ENCODE results near the gene CD200.

CD200 gene

DNA sequence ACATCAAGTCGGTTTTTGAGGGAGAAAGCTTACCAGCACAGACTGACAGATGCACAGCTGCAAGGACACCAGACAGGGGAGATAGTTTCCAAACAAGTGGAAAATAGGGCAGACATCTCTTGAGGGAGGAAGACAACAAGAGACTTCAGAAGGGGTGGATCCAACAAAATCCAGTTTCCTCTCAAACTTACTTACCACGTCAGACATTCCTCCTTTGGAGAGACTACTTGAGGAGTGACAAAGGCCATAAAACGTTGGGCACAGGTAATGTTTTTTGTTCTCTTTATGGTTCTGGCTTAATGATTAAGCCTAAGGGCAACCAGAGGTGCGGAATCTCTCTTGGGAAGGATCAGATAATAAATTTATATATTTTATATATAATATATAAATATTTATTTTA, 76.1 kb downstream of the CD200 start:
- no peak for DNase-seq (ENCODE audit: low read depth in 4 of 4, low spot score in 1 of 4)

DNA sequence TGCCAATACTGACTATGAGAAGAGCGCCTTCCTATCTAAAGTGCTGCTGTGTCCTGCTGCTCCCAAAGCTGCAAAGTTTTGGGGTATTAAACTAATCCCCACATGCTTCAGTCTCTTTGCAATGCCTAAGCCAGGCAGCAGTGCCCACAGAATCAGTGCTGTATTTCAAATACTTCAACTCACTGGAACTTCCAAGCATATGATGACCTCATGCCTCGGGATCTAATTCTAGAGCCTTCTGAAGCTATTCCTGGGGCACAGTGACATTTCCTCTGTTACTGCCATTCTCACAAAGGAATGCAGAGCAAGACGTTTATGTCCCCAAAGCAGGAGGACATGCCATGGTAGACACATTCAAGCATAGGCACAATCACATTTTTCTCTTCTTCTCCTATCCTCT, 78.5 kb downstream of the CD200 start:
- no peak for DNase-seq (ENCODE audit: low read depth in 4 of 4, low spot score in 1 of 4)

All from stimulated activated CD4-positive, alpha-beta T cell treated with anti-CD3 and anti-CD28 coated beads, Interleukin-1b, Interleukin-23, amount 100 ng/mL, for 24 hours (primary cell).